Iris pigment epithelial cell (primary cell): ENCODE data around the gene CNTN4.
"Not testable (repeated sequence)": the region's sequence is repeated elsewhere in the genome, so short reads cannot be mapped to it uniquely, and the experiment has no call there.

ENCODE experiments used
- DNase-seq: peaks from one replicate; pipeline ENCODE4 v3.0.0-alpha.2; 2011; ENCODE audit warnings: low read depth

CNTN4 gene

GRCh38 chr3:2916640-2917039 lies 818.0 kb downstream of the CNTN4 start:
- DNase-seq: not testable (repeated sequence)

GRCh38 chr3:2920103-2920502 lies 821.4 kb downstream of the CNTN4 start:
- DNase-seq: no peak

GRCh38 chr3:2921452-2921851 lies 822.8 kb downstream of the CNTN4 start:
- DNase-seq: no peak

- peak; percentile 6 for DNase-seq
Observed at GRCh38 chr3:2921903-2922302, 823.2 kb downstream of the CNTN4 start.

GRCh38 chr3:2923390-2923789 lies 824.7 kb downstream of the CNTN4 start:
- no peak for DNase-seq

- no peak for DNase-seq
Observed at GRCh38 chr3:2927259-2927658, 828.6 kb downstream of the CNTN4 start.

- DNase-seq: no peak
Observed at GRCh38 chr3:2929574-2929973, 830.9 kb downstream of the CNTN4 start.

- DNase-seq: no peak
Observed at GRCh38 chr3:2931265-2931664, 832.6 kb downstream of the CNTN4 start.

- no peak for DNase-seq
Observed at GRCh38 chr3:2934541-2934940, 835.9 kb downstream of the CNTN4 start.

- no peak for DNase-seq
Observed at GRCh38 chr3:2937055-2937454, 838.4 kb downstream of the CNTN4 start.

- no peak for DNase-seq
Observed at GRCh38 chr3:2937592-2937991, 838.9 kb downstream of the CNTN4 start.

- DNase-seq: no peak
Observed at GRCh38 chr3:2938711-2939110, 840.0 kb downstream of the CNTN4 start.

- no peak for DNase-seq
Observed at GRCh38 chr3:2940062-2940461, 841.4 kb downstream of the CNTN4 start.

GRCh38 chr3:2944628-2945027 lies 846.0 kb downstream of the CNTN4 start:
- no peak for DNase-seq

- DNase-seq: no peak
Observed at GRCh38 chr3:2945121-2945520, 846.5 kb downstream of the CNTN4 start.

- no peak for DNase-seq
Observed at GRCh38 chr3:2947536-2947935, 848.9 kb downstream of the CNTN4 start.

- DNase-seq: no peak
Observed at GRCh38 chr3:2948882-2949281, 850.2 kb downstream of the CNTN4 start.

GRCh38 chr3:2950159-2950558 lies 851.5 kb downstream of the CNTN4 start:
- no peak for DNase-seq

- no peak for DNase-seq
Observed at GRCh38 chr3:2957115-2957514, 858.4 kb downstream of the CNTN4 start.

GRCh38 chr3:2958551-2958950 lies 859.9 kb downstream of the CNTN4 start:
- DNase-seq: no peak

- no peak for DNase-seq
Observed at GRCh38 chr3:2961576-2961975, 862.9 kb downstream of the CNTN4 start.

GRCh38 chr3:2967871-2968270 lies 869.2 kb downstream of the CNTN4 start:
- no peak for DNase-seq

- no peak for DNase-seq
Observed at GRCh38 chr3:2968475-2968874, 869.8 kb downstream of the CNTN4 start.

GRCh38 chr3:2976212-2976611 lies 877.5 kb downstream of the CNTN4 start:
- DNase-seq: no peak

GRCh38 chr3:2976796-2977195 lies 878.1 kb downstream of the CNTN4 start:
- DNase-seq: no peak
